ENCODE measurements around the gene IQSEC3. TPM values are rescaled to one million over a fixed set of nuclear protein-coding genes. Genes with fewer than 3 reads are reported as not detected.

Gene IQSEC3
- polyA plus RNA-seq, 1 donor = 2.7 TPM

- Histone ChIP-seq H3K27me3 (ENCODE audit: control insufficient read depth, insufficient read depth, low read length) (peaks cover 59% of the 10 kb centered on the region), H3K27ac (ENCODE audit: low read length) (no peak overlapping the region), H3K4me1 (ENCODE audit: control insufficient read depth, insufficient read depth, low read length) (no peaks in the 10 kb centered on the region), H3K4me3 (ENCODE audit: low read length) (no peak overlapping the region), H3K36me3 (ENCODE audit: control insufficient read depth, insufficient read depth, low read length) (no peaks in the 10 kb centered on the region), H3K9me3 (ENCODE audit: control insufficient read depth, low read depth, low read length) (no peaks in the 10 kb centered on the region)
- WGBS (ENCODE audit: insufficient coverage, low lambda C conversion rate) = no CpG with 5 or more reads among the region's 6 CpGs
- DNase-seq = no peak
These were observed 14.2 kb downstream of the IQSEC3 start for GRCh38 chr12:80681-81190.

- H3K27me3 ChIP-seq (ENCODE audit: control insufficient read depth, insufficient read depth, low read length) = peaks cover 44% of the 10 kb centered on the region
- no CpG with 5 or more reads among the region's 7 CpGs for WGBS (ENCODE audit: insufficient coverage, low lambda C conversion rate)
These were observed 16.2 kb downstream of the IQSEC3 start for GRCh38 chr12:82740-83139.

GRCh38 chr12:84056-84455, 17.5 kb downstream of the IQSEC3 start:
- Histone ChIP-seq H3K27ac (ENCODE audit: low read length) (no peak overlapping the region), H3K4me1 (ENCODE audit: control insufficient read depth, insufficient read depth, low read length) (no peaks in the 10 kb centered on the region), H3K36me3 (ENCODE audit: control insufficient read depth, insufficient read depth, low read length) (no peaks in the 10 kb centered on the region), H3K4me3 (ENCODE audit: low read length) (no peak overlapping the region), H3K9me3 (ENCODE audit: control insufficient read depth, low read depth, low read length) (no peaks in the 10 kb centered on the region), H3K27me3 (ENCODE audit: control insufficient read depth, insufficient read depth, low read length) (peaks cover 39% of the 10 kb centered on the region)
- 100% methylated on average over 1 of the region's 6 CpGs for WGBS (ENCODE audit: insufficient coverage, low lambda C conversion rate)
- DNase-seq = no peak

More at GRCh38 chr12:82740-83139, 16.2 kb downstream of the IQSEC3 start:
- H3K4me1 ChIP-seq (ENCODE audit: control insufficient read depth, insufficient read depth, low read length) = no peaks in the 10 kb centered on the region
- H3K36me3 ChIP-seq (ENCODE audit: control insufficient read depth, insufficient read depth, low read length) = no peaks in the 10 kb centered on the region
- no peak for DNase-seq
- H3K4me3 ChIP-seq (ENCODE audit: low read length) = no peak overlapping the region
- no peak overlapping the region for H3K27ac ChIP-seq (ENCODE audit: low read length)
- H3K9me3 ChIP-seq (ENCODE audit: control insufficient read depth, low read depth, low read length) = no peaks in the 10 kb centered on the region

- DNase-seq = no peak
- Histone ChIP-seq H3K4me1 (ENCODE audit: control insufficient read depth, insufficient read depth, low read length) (no peaks in the 10 kb centered on the region), H3K9me3 (ENCODE audit: control insufficient read depth, low read depth, low read length) (peaks cover 4% of the 10 kb centered on the region), H3K27me3 (ENCODE audit: control insufficient read depth, insufficient read depth, low read length) (peaks cover 28% of the 10 kb centered on the region), H3K4me3 (ENCODE audit: low read length) (no peak overlapping the region), H3K36me3 (ENCODE audit: control insufficient read depth, insufficient read depth, low read length) (no peaks in the 10 kb centered on the region), H3K27ac (ENCODE audit: low read length) (no peak overlapping the region)
- WGBS (ENCODE audit: insufficient coverage, low lambda C conversion rate) = no CpG with 5 or more reads among the region's 9 CpGs
These were observed 18.7 kb downstream of the IQSEC3 start for GRCh38 chr12:85191-85666.

- no peak overlapping the region for H3K4me3 ChIP-seq (ENCODE audit: low read length)
- no peaks in the 10 kb centered on the region for H3K36me3 ChIP-seq (ENCODE audit: control insufficient read depth, insufficient read depth, low read length)
- peaks cover 12% of the 10 kb centered on the region for H3K27me3 ChIP-seq (ENCODE audit: control insufficient read depth, insufficient read depth, low read length)
- H3K27ac ChIP-seq (ENCODE audit: low read length) = no peak overlapping the region
- WGBS (ENCODE audit: insufficient coverage, low lambda C conversion rate) = no CpG with 5 or more reads among the region's 2 CpGs
- no peak for DNase-seq
- H3K4me1 ChIP-seq (ENCODE audit: control insufficient read depth, insufficient read depth, low read length) = no peaks in the 10 kb centered on the region
- H3K9me3 ChIP-seq (ENCODE audit: control insufficient read depth, low read depth, low read length) = peaks cover 4% of the 10 kb centered on the region
These were observed 20.7 kb downstream of the IQSEC3 start for GRCh38 chr12:87315-87714.

- DNase-seq = no peak
- Histone ChIP-seq H3K27ac (ENCODE audit: low read length) (no peak overlapping the region), H3K4me3 (ENCODE audit: low read length) (no peak overlapping the region), H3K36me3 (ENCODE audit: control insufficient read depth, insufficient read depth, low read length) (no peaks in the 10 kb centered on the region), H3K9me3 (ENCODE audit: control insufficient read depth, low read depth, low read length) (peaks cover 4% of the 10 kb centered on the region), H3K27me3 (ENCODE audit: control insufficient read depth, insufficient read depth, low read length) (peaks cover 10% of the 10 kb centered on the region), H3K4me1 (ENCODE audit: control insufficient read depth, insufficient read depth, low read length) (no peaks in the 10 kb centered on the region)
- 100% methylated on average over 1 of the region's 9 CpGs for WGBS (ENCODE audit: insufficient coverage, low lambda C conversion rate)
These were observed 21.3 kb downstream of the IQSEC3 start for GRCh38 chr12:87856-88255.

GRCh38 chr12:89653-90052, 23.1 kb downstream of the IQSEC3 start:
- Histone ChIP-seq H3K4me1 (ENCODE audit: control insufficient read depth, insufficient read depth, low read length) (no peaks in the 10 kb centered on the region), H3K27me3 (ENCODE audit: control insufficient read depth, insufficient read depth, low read length) (peaks cover 7% of the 10 kb centered on the region), H3K36me3 (ENCODE audit: control insufficient read depth, insufficient read depth, low read length) (no peaks in the 10 kb centered on the region), H3K9me3 (ENCODE audit: control insufficient read depth, low read depth, low read length) (peaks cover 4% of the 10 kb centered on the region), H3K4me3 (ENCODE audit: low read length) (no peak overlapping the region), H3K27ac (ENCODE audit: low read length) (no peak overlapping the region)
- DNase-seq = no peak
- no CpG with 5 or more reads among the region's 2 CpGs for WGBS (ENCODE audit: insufficient coverage, low lambda C conversion rate)

GRCh38 chr12:91213-91612, 24.6 kb downstream of the IQSEC3 start:
- Histone ChIP-seq H3K4me1 (ENCODE audit: control insufficient read depth, insufficient read depth, low read length) (no peaks in the 10 kb centered on the region), H3K4me3 (ENCODE audit: low read length) (no peak overlapping the region), H3K27ac (ENCODE audit: low read length) (no peak overlapping the region), H3K9me3 (ENCODE audit: control insufficient read depth, low read depth, low read length) (peaks cover 4% of the 10 kb centered on the region), H3K27me3 (ENCODE audit: control insufficient read depth, insufficient read depth, low read length) (peaks cover 7% of the 10 kb centered on the region), H3K36me3 (ENCODE audit: control insufficient read depth, insufficient read depth, low read length) (no peaks in the 10 kb centered on the region)
- WGBS (ENCODE audit: insufficient coverage, low lambda C conversion rate) = no CpG with 5 or more reads among the region's 7 CpGs
- no peak for DNase-seq

- H3K36me3 ChIP-seq (ENCODE audit: control insufficient read depth, insufficient read depth, low read length) = no peaks in the 10 kb centered on the region
- H3K4me3 ChIP-seq (ENCODE audit: low read length) = no peak overlapping the region
- no peak overlapping the region for H3K27ac ChIP-seq (ENCODE audit: low read length)
- H3K27me3 ChIP-seq (ENCODE audit: control insufficient read depth, insufficient read depth, low read length) = peaks cover 23% of the 10 kb centered on the region
- 0% methylated on average over 1 of the region's 6 CpGs for WGBS (ENCODE audit: insufficient coverage, low lambda C conversion rate)
- no peaks in the 10 kb centered on the region for H3K4me1 ChIP-seq (ENCODE audit: control insufficient read depth, insufficient read depth, low read length)
- DNase-seq = no peak
- H3K9me3 ChIP-seq (ENCODE audit: control insufficient read depth, low read depth, low read length) = peaks cover 4% of the 10 kb centered on the region
These were observed 26.9 kb downstream of the IQSEC3 start for GRCh38 chr12:93266-94005.

- H3K27ac ChIP-seq (ENCODE audit: low read length) = no peak overlapping the region
- H3K27me3 ChIP-seq (ENCODE audit: control insufficient read depth, insufficient read depth, low read length) = peaks cover 50% of the 10 kb centered on the region
These were observed 30.0 kb downstream of the IQSEC3 start for GRCh38 chr12:96543-96942.

GRCh38 chr12:98924-99352, 32.4 kb downstream of the IQSEC3 start:
- no CpG with 5 or more reads among the region's 12 CpGs for WGBS (ENCODE audit: insufficient coverage, low lambda C conversion rate)
- H3K27me3 ChIP-seq (ENCODE audit: control insufficient read depth, insufficient read depth, low read length) = peaks cover 55% of the 10 kb centered on the region
- H3K27ac ChIP-seq (ENCODE audit: low read length) = no peak overlapping the region

More at GRCh38 chr12:96543-96942, 30.0 kb downstream of the IQSEC3 start:
- Histone ChIP-seq H3K4me1 (ENCODE audit: control insufficient read depth, insufficient read depth, low read length) (no peaks in the 10 kb centered on the region), H3K4me3 (ENCODE audit: low read length) (no peak overlapping the region), H3K36me3 (ENCODE audit: control insufficient read depth, insufficient read depth, low read length) (no peaks in the 10 kb centered on the region), H3K9me3 (ENCODE audit: control insufficient read depth, low read depth, low read length) (no peaks in the 10 kb centered on the region)
- WGBS (ENCODE audit: insufficient coverage, low lambda C conversion rate) = no CpG with 5 or more reads among the region's 1 CpG
- DNase-seq = no peak

More at GRCh38 chr12:98924-99352, 32.4 kb downstream of the IQSEC3 start:
- DNase-seq = no peak
- Histone ChIP-seq H3K9me3 (ENCODE audit: control insufficient read depth, low read depth, low read length) (no peaks in the 10 kb centered on the region), H3K36me3 (ENCODE audit: control insufficient read depth, insufficient read depth, low read length) (no peaks in the 10 kb centered on the region), H3K4me3 (ENCODE audit: low read length) (no peak overlapping the region), H3K4me1 (ENCODE audit: control insufficient read depth, insufficient read depth, low read length) (no peaks in the 10 kb centered on the region)
